Tibial nerve (tissue), 4 donors: ENCODE data around the gene ZNF474. TPM values are rescaled to one million over a fixed set of nuclear protein-coding genes. Genes with fewer than 3 reads are reported as not detected.

Experiments used
- DNase-seq, 2 donors: peaks; one replicate each; pipeline ENCODE4 v3.0.0-alpha.2; 2019; ENCODE audit warnings: low spot score in 2 of 2
- H3K27ac ChIP-seq, 4 donors: fragments of 200-600 bp; sonication (generic) in 3 of 4; one replicate each; pipeline ENCODE4 v1.5.1; 2017 to 2019; ENCODE audit warnings: mild to moderate bottlenecking in 1 of 4
- H3K27me3 ChIP-seq, 2 donors: fragments of 200-600 bp; sonication (generic) in 1 of 2; one replicate each; pipeline versions ENCODE4 v1.5.1 to v1.6.0; 2017 to 2019
- H3K36me3 ChIP-seq, 3 donors: fragments of 200-600 bp; sonication (generic); one replicate each; pipeline ENCODE4 v1.5.1; 2018 to 2019
- H3K4me1 ChIP-seq, 4 donors: fragments of 200-600 bp; sonication (generic) in 3 of 4; one replicate each; pipeline ENCODE4 v1.5.1; 2017 to 2019
- H3K4me3 ChIP-seq, 4 donors: fragments of 200-600 bp; sonication (generic) in 3 of 4; one replicate each; pipeline ENCODE4 v1.5.1; 2017 to 2019; ENCODE audit warnings: mild to moderate bottlenecking in 1 of 4, moderate library complexity in 1 of 4
- H3K9me3 ChIP-seq, 4 donors: fragments of 200-600 bp; sonication (generic) in 3 of 4; one replicate each; pipeline ENCODE4 v1.5.1; 2017 to 2019
- EP300 ChIP-seq, 2 donors: sonication (generic); formaldehyde crosslinking; IDR thresholded peaks; one replicate each; pipeline ENCODE4 v1.6.1; 2017; ENCODE audit warnings: antibody characterized with exemption in 2 of 2, mild to moderate bottlenecking in 1 of 2
- POLR2A ChIP-seq, 2 donors: fragments of 450-650 bp; IDR thresholded peaks; one replicate each; pipeline ENCODE4 v1.6.1; 2017; ENCODE audit warnings: antibody characterized with exemption in 2 of 2, mild to moderate bottlenecking in 2 of 2, moderate library complexity in 2 of 2
- total RNA-seq, 4 donors: library from RNA; depleted of rRNA; stranded (reverse); fragments of >200 nt; gene quantifications; one replicate each; pipeline ENCODE4 v1.1.0, GENCODE V29; 2016
- TF ChIP-seq, protein P1 (sequence below), 5 experiments: fragments of 200-600 bp in 3 of 5; fragments of 450-650 bp in 2 of 5; sonication (generic) in 3 of 5; IDR thresholded peaks; one replicate each; pipeline ENCODE4 v1.5.1; 2016 to 2019; ENCODE audit warnings: antibody characterized with exemption in 5 of 5, mild to moderate bottlenecking in 3 of 5, moderate library complexity in 2 of 5

Gene ZNF474
- total RNA-seq, 4 donors from 2014 or later, result 1.5 to 1.8 TPM; not detected in 2

DNA sequence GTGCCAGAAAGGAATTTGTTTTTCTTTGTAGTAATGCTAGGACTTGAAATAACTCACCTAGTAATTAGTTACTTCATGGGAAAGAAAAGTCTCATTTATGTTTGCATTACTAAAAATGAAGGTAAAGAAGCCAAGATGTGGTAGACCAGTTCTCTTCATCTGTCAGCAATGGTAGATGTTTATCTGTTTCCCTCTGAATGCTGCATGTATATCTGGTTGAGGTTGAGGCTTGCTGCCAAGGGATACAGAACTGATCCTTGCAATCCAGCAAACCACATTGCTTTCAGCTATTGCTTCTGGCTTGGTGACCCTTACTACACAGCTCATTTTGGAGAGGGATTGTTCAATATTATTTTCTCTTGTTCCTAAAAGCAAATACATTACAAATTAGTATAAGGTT, 73.6 kb downstream of the ZNF474 start:
- TF ChIP-seq, protein P1, sequence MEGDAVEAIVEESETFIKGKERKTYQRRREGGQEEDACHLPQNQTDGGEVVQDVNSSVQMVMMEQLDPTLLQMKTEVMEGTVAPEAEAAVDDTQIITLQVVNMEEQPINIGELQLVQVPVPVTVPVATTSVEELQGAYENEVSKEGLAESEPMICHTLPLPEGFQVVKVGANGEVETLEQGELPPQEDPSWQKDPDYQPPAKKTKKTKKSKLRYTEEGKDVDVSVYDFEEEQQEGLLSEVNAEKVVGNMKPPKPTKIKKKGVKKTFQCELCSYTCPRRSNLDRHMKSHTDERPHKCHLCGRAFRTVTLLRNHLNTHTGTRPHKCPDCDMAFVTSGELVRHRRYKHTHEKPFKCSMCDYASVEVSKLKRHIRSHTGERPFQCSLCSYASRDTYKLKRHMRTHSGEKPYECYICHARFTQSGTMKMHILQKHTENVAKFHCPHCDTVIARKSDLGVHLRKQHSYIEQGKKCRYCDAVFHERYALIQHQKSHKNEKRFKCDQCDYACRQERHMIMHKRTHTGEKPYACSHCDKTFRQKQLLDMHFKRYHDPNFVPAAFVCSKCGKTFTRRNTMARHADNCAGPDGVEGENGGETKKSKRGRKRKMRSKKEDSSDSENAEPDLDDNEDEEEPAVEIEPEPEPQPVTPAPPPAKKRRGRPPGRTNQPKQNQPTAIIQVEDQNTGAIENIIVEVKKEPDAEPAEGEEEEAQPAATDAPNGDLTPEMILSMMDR (IDR thresholded peaks at IDR 0.05), result no peak
- no peak for TF ChIP-seq EP300 (IDR thresholded peaks at IDR 0.05)
- no peak for TF ChIP-seq POLR2A (IDR thresholded peaks at IDR 0.05)

More for the DNA sequence above, 73.6 kb downstream of the ZNF474 start:
- Histone ChIP-seq H3K27ac (no peak overlapping the region), H3K4me1 (no peaks in the 10 kb centered on the region), H3K36me3 (no peaks in the 10 kb centered on the region), H3K4me3 (no peak overlapping the region), H3K27me3 (no peaks in the 10 kb centered on the region), H3K9me3 (no peaks in the 10 kb centered on the region)
- DNase-seq, result no peak

Other genes with a start within 250 kb of the ZNF474 start
- 10 to 100 TPM; 15.9 to 21.9 (median 17.6) TPM for gene SRFBP1, start 167.6 kb upstream of the ZNF474 start, total RNA-seq
- gene LOX, start 51.3 kb upstream of the ZNF474 start, total RNA-seq, result 10 to 100 TPM in 3 of 4 donors, 1 to 10 TPM in 1; 7.1 to 44.3 (median 19.3) TPM
- gene SNCAIP, start 182.7 kb downstream of the ZNF474 start, total RNA-seq, result 10 to 100 TPM in 1 of 4 donors, 1 to 10 TPM in 3; 4.6 to 18.6 (median 6.4) TPM